GM19397 (cell line): ENCODE data around the gene SLC17A9.

Experiments
- ATAC-seq: cut with Tn5 transposase; IDR thresholded peaks from one replicate; pipeline ENCODE4 v1.9.1; 2021; ENCODE audit warnings: mild to moderate bottlenecking, moderate library complexity; ENCODE audit not compliant: unreplicated experiment

The SLC17A9 gene

DNA sequence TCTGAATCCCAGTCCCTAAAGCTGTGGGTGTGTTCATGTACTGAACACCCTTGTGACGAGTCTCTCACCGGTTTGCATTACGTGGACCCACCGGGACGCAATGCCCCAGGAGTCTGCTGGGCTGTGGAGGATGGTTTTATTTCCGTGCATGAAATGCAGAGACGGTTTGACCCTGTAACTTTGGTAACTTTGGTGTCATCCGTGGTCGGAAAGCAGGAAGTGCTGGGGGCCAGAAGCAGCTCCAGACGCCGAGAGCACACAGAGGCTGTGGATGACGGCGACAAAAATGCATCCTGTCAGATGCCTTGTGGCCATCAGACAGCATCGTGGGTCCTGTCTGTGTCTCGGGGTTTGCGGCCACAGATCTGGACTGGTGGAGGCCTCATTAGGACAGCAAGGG is 47.1 kb downstream of the SLC17A9 start:
- no peak for ATAC-seq

DNA sequence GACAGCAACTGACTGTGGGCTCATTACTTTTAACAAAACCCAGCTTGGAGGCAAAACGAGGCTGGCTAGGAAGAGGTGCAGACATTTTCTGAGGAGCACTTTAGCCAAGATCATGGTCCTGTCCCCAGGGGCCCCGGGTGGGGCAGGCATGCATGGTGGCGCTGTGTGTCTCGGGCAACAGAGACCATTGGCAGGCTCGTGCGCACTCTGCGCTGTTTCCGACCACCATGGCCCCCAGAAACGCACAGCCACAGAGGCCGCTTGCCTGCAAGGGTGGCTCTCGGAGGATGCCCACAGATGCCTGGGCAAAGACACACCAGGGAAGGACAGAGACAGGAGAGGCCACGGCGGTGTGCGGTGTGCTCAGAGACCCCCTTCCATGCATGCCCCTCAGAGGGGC is 47.5 kb downstream of the SLC17A9 start:
- ATAC-seq = no peak

DNA sequence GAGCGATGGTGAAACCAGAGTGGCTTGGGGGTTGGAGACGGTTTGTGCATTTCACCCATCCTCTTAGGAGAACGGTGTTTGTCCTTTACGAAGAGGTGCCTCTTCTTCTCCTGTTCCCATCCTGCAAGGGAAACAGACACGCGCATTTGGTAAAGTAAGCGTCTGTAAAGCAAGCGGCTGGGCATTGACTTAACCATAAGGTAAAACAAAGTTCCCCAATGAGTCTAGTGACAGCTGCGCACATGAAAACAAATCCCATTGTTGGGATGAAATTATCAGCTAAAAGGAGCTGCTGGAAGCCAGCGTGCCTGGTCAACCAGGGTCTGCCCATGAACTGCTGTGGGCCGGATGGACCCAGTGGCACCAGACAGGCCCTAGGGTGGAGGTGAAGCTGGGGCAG is 48.4 kb downstream of the SLC17A9 start:
- ATAC-seq = no peak

- no peak for ATAC-seq
Measured at GRCh38 chr20:63002511-63002910, 50.0 kb downstream of the SLC17A9 start.

GRCh38 chr20:63003546-63003945 is 51.0 kb downstream of the SLC17A9 start:
- ATAC-seq = no peak

DNA sequence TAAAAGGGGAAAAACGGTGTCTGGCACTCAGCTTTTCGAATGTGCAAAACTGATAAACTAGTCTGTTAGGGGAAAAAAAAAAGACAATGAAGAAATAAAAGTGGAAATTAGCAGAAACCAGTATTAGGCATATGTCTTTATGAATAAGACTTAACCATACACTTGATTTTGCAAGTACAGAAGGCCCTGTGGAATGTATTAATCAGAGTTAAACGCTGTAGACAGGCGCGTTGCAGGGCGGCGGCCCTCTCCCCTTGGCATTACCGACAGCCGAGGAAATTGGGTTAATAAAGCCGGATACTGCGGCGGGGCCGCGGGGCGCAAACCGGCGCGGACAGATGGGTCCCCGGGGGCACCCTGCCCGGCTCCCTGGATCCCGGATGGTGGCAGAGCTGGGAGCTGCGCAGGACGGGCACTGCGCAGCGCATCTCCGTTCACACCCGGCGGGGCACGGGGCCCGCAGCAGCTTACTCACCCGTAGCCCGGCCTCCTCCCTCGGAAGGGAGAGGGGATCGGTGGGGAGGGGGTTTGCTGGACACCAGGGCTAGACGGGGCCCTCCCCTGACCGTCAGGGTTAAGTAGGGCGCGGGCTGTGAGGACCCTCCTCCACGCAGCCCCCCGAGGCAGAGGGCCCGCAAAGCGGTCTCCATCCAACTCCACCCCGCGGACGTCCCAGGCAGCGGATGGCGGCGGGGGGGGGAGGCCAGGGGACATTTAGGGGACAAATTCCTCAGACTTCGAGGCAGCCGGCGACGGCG is 52.3 kb downstream of the SLC17A9 start:
- no peak for ATAC-seq

DNA sequence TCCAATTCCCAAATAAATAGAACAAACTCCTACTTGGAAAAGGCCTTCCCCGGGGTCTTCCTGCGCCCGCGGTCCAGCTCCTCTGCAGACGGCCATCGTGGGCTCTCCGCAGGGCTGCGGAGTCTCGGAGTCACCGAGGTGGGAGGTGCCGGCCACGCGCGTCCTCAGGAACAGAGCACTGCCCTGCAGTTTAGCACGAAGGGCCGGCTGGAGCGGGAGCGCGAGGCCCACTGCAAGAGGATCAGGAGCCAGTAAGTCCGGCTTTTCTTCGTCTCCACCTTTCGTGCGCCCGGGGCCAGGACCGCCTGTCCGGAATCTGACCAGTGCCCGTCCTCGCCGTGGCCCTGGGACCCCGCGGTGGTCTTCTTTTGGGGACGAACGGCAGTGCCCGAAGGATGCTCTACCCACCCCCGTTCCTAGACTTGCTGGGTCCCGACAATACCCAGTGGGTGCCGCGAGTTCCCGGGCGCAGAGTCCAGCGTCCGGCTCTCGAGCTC is 52.9 kb downstream of the SLC17A9 start:
- no peak for ATAC-seq

- no peak for ATAC-seq
Measured at GRCh38 chr20:63005862-63006539, 53.5 kb downstream of the SLC17A9 start.

DNA sequence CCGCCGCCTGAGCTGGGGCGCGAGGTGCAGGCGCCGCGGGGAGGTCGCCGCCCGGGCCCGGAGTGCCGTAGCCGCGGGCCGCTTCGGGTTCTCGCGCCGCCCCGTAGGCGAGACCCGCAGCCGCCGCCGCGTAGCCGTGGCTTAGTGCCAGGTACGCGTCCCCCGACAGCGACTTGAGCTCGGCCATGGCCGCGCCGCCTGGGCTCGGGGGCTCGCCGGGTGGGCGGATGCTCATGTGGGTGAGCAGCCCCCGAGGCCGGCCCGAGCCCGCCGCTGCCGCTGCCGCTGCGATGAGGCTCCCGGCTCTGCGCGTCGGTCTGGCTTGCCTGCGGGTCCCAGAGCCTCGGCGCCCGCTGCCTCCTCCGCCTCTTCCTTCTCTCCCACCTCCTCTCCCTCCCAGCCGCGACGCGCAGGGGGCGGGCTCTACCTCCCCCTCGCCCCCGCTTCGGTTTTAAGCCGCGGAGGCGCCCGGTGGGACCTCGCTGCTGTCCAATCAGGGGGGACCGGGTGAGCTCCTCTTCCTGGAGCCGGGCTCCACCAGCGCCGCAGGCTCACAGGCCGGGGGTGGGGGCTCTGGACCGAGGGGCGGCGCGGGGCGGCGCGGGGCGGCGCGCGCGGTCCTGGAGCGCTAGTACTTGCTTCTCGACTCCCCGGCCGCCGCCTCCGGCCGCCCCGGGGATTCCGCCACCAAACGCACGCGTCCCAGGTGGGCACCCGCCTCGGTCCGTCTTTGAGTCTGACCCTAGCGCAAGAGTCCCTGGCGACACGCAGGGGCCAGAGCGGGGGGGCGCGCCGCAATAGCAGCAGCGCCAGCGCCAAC is 54.2 kb downstream of the SLC17A9 start, which contains the start of gene BHLHE23:
Gene BHLHE23 (minus strand): TSS at position 425 of the 820 bp plus-strand sequence. CDS start 190 bp downstream, at position 235.
- no peak for ATAC-seq

GRCh38 chr20:63007360-63007645 is 54.8 kb downstream of the SLC17A9 start:
- no peak for ATAC-seq

DNA sequence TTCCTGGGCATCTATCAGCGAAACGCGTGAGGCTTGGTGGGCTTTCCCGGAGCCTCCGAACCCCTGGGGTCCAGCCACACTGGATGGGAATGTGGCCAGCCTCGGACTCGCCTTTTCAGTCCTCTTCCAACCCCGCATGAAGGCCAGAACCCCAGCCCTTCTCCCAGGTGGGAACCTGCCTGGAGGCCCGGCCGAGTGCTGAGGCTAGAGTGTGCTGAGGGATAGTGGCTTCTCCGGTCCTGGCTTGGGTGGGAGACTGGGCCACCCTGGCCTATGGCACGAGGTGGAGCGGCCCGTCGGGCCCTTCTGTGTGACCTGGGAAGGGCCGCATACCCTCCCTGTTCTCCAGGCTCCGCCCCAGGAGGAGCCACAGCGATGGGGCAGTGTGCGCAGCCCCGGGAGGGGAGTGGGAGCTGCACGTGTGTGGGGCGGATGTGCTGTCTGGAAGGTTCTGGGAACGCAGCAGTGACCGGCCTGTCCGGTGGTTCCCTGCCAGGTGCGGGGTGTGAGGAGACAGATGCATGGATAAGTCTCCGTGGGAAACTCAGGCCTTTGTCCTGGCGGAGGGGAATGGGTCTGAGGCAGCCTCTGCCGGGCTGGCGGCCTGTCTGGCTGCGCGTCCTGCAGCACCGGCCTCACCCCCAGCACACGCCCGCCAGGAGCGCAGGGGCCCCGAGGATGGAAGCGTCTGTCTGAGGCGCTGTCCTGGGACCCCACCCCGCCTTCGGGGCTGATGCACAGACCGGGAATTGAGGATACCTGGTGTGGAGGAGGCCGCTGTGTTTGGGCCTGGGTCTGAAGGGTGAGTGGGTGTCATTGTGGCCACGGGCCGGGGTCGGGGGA is 55.4 kb downstream of the SLC17A9 start:
- ATAC-seq = no peak

DNA sequence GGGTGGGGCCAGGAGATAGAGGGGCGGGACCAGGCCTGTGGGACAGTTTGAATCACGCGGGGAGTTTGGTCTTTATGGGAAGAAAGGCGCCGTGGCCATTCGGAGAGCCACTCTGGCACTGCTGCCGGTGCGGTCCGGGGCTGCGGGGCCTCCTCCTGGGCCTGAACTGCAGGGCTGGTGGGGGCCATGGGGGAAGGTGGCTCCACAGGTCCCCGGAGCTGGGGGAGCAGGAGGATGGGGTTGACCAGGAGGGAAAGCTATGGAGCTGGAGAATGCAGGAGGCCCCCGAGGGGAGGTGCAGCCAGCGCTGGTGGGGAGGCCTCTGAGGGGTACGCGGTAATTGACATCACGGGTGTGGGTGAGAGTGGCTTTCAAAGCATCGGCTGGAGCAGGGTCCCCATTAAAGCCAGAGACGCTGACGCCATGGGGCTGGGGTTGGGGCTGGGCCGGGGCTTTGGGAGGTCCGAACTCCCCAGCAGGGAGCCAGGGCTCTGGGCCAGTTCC is 56.1 kb downstream of the SLC17A9 start:
- ATAC-seq = no peak

GRCh38 chr20:63009045-63009961 is 56.8 kb downstream of the SLC17A9 start:
- peak; percentile 52 for ATAC-seq

DNA sequence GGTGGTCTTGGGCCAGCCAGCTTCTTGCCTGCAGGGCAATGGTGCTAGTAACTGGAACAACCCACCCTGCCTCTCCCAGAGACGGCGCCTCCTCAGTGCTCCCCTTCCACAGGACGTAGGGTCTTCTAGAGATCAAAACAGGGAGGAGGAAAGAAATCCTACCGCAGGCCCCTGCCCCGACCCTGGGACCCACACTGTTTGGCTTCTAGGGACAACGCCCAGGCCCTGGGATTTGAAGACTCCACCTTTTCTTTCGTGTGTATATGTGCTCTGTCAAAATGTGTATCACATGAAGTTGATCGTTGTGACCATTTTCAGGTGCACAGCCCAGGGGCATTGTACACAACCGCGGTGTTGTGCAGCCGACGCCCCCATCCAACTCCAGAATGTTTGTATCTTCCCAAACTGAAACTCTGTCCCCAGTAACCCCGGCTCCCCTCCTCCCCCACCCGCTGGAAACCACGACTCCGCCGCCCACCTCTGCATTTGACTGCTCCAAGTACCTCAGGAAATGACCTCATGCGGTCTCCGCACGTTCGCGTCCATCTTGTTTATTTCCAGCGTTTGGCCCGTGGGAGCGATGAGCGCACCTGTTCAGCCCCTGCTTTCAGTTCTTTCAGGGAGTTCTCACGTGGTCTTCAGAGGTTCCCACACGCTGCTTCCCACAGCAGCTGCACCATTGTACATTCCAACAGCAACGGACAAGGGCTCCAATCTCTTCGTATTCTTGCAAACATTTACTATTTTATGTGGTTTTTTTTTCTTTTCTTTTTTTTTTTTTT is 57.7 kb downstream of the SLC17A9 start:
- peak; percentile 51 for ATAC-seq

- ATAC-seq = no peak
Measured at GRCh38 chr20:63011798-63012197, 59.3 kb downstream of the SLC17A9 start.

GRCh38 chr20:63013207-63013606 is 60.7 kb downstream of the SLC17A9 start:
- no peak for ATAC-seq

GRCh38 chr20:63014287-63014686 is 61.8 kb downstream of the SLC17A9 start:
- no peak for ATAC-seq

GRCh38 chr20:63014710-63015109 is 62.2 kb downstream of the SLC17A9 start:
- ATAC-seq = no peak
